Upper lobe of left lung (tissue), 6 donors: Measurements from ENCODE around the gene SLC26A9. TPM values are rescaled to one million over a fixed set of nuclear protein-coding genes. Genes with fewer than 3 reads are reported as not detected.

Source experiments
- ATAC-seq, 2 donors: fragments of 200-7000 bp; cut with Tn5 transposase; one replicate each; pipeline ENCODE4 v1.9.1; 2022; ENCODE audit warnings: mild to moderate bottlenecking in 2 of 2, moderate library complexity in 2 of 2; ENCODE audit not compliant: low FRiP score in 2 of 2
- DNase-seq, 2 donors: peaks; one replicate each; pipeline ENCODE4 v3.0.0-alpha.2; 2019 to 2020
- H3K27ac ChIP-seq, 4 donors: fragments of 200-600 bp; sonication (generic); one replicate each; pipeline ENCODE4 v1.5.1; 2016 to 2019
- H3K27me3 ChIP-seq, 4 donors: fragments of 200-600 bp; sonication (generic); one replicate each; pipeline ENCODE4 v1.5.1; 2017 to 2019
- H3K36me3 ChIP-seq, 4 donors: fragments of 200-600 bp; sonication (generic); one replicate each; pipeline ENCODE4 v1.5.1; 2016 to 2019
- H3K4me1 ChIP-seq, 4 donors: fragments of 200-600 bp; sonication (generic); one replicate each; pipeline ENCODE4 v1.5.1; 2018 to 2019
- H3K4me3 ChIP-seq, 4 donors: fragments of 200-600 bp; sonication (generic); one replicate each; pipeline ENCODE4 v1.5.1; 2017 to 2019; ENCODE audit warnings: mild to moderate bottlenecking in 2 of 4, moderate library complexity in 1 of 4
- H3K9me3 ChIP-seq, 4 donors: fragments of 200-600 bp; sonication (generic); one replicate each; pipeline ENCODE4 v1.5.1; 2018 to 2019
- CTCF ChIP-seq, 6 experiments: fragments of 450-650 bp in 4 of 6; fragments of 200-600 bp in 2 of 6; sonication (generic) in 2 of 6; IDR thresholded peaks; one replicate each; pipeline ENCODE4 v1.5.1; 2016 to 2019; ENCODE audit warnings: antibody characterized with exemption in 6 of 6
- EP300 ChIP-seq, 4 donors: sonication (generic); formaldehyde crosslinking; IDR thresholded peaks; one replicate each; pipeline ENCODE4 v1.5.1; 2017; ENCODE audit warnings: antibody characterized with exemption in 4 of 4, control low read depth in 2 of 4
- POLR2A ChIP-seq, 4 donors: fragments of 450-650 bp; IDR thresholded peaks; one replicate each; pipeline ENCODE4 v1.5.1; 2016 to 2017; ENCODE audit warnings: antibody characterized with exemption in 4 of 4, mild to moderate bottlenecking in 2 of 4
- POLR2AphosphoS5 ChIP-seq, 2 donors: sonication (generic); formaldehyde crosslinking; IDR thresholded peaks; one replicate each; pipeline ENCODE4 v1.5.1; 2017; ENCODE audit warnings: antibody characterized with exemption in 2 of 2
- WGBS, 2 donors: methylation state at CpG; one replicate each; pipeline ENCODE4 v1.1.5; 2017 to 2018; 5-methylcytosine and 5-hydroxymethylcytosine counted together
- total RNA-seq, 6 donors: library from RNA; depleted of rRNA in 4 of 6; stranded (reverse); fragments of >200 nt in 4 of 6; gene quantifications; one replicate each; pipeline versions ENCODE4 v1.1.0 to v1.2.1, GENCODE V29; 2016 to 2021
- donor health status: DM: no; HTN: no; CAD: no; lungs with moderate emphysema.
- donor health status: DM: no; HTN: yes; CAD: no; lungs with severe emphysema.

The SLC26A9 gene
- total RNA-seq, 6 donors from 2014 or later, result 10.6 to 31.9 (median 20.9) TPM

GRCh38 chr1:205947024-205947423 lies 3.8 kb upstream of the SLC26A9 start:
- Histone ChIP-seq H3K27me3 (no peaks in the 10 kb centered on the region), H3K36me3 (no peaks in the 10 kb centered on the region), H3K4me3 (no peak overlapping the region), H3K4me1 (peaks cover 0 to 27% (median 7%) of the 10 kb centered on the region in 4 donors), H3K9me3 (no peaks in the 10 kb centered on the region), H3K27ac (peak overlapping the region in 1 of 4 donors; percentile 10)
- TF ChIP-seq EP300 (IDR thresholded peaks at IDR 0.05) (no peak), POLR2A (IDR thresholded peaks at IDR 0.05) (no peak), POLR2AphosphoS5 (IDR thresholded peaks at IDR 0.05) (no peak), CTCF (IDR thresholded peaks at IDR 0.05) (no peak)
- WGBS, 2 donors, result 64 to 68% methylated on average over 2 to 4 of the region's 4 CpGs
- ATAC-seq (peak in 1 of 2 donors; percentile 63), DNase-seq (peak; percentile 59 to 82)

- no peak for ATAC-seq
- no peak for DNase-seq
- Histone ChIP-seq H3K36me3 (no peaks in the 10 kb centered on the region), H3K27me3 (no peaks in the 10 kb centered on the region), H3K9me3 (no peaks in the 10 kb centered on the region), H3K4me3 (no peak overlapping the region), H3K4me1 (peaks cover 0 to 17% (median 10%) of the 10 kb centered on the region in 4 donors), H3K27ac (no peak overlapping the region)
- TF ChIP-seq EP300 (IDR thresholded peaks at IDR 0.05) (no peak), POLR2A (IDR thresholded peaks at IDR 0.05) (no peak), POLR2AphosphoS5 (IDR thresholded peaks at IDR 0.05) (no peak), CTCF (IDR thresholded peaks at IDR 0.05) (no peak)
- 72 to 84% methylated on average over 2 to 3 of the region's 3 CpGs for WGBS, 2 donors
Observed at GRCh38 chr1:205945069-205945468, 1.8 kb upstream of the SLC26A9 start.

GRCh38 chr1:205944525-205944924 lies 1.3 kb upstream of the SLC26A9 start:
- Histone ChIP-seq H3K36me3 (no peaks in the 10 kb centered on the region), H3K9me3 (no peaks in the 10 kb centered on the region), H3K27ac (no peak overlapping the region), H3K27me3 (no peaks in the 10 kb centered on the region), H3K4me1 (peaks cover 0 to 14% (median 11%) of the 10 kb centered on the region in 4 donors), H3K4me3 (no peak overlapping the region)
- ATAC-seq, result no peak
- TF ChIP-seq POLR2A (IDR thresholded peaks at IDR 0.05), result no peak
- TF ChIP-seq EP300 (IDR thresholded peaks at IDR 0.05), result no peak
- no peak for TF ChIP-seq POLR2AphosphoS5 (IDR thresholded peaks at IDR 0.05)
- TF ChIP-seq CTCF (IDR thresholded peaks at IDR 0.05), result no peak
- 74 to 79% methylated on average over 4 of the region's 4 CpGs for WGBS, 2 donors
- DNase-seq, result no peak

- H3K9me3 ChIP-seq, result no peaks in the 10 kb centered on the region
- peaks cover 0 to 21% (median 16%) of the 10 kb centered on the region in 4 donors for H3K4me1 ChIP-seq
- H3K27me3 ChIP-seq, result no peaks in the 10 kb centered on the region
- no peak for DNase-seq
- WGBS, 2 donors, result 72 to 86% methylated on average over 12 of the region's 12 CpGs
- H3K36me3 ChIP-seq, result no peaks in the 10 kb centered on the region
- peak overlapping the region in 3 of 4 donors; percentile 6 to 35 (median 26) for H3K4me3 ChIP-seq
- peak in 1 of 2 donors; percentile 2 for ATAC-seq
- no peak for TF ChIP-seq POLR2AphosphoS5 (IDR thresholded peaks at IDR 0.05)
- TF ChIP-seq POLR2A (IDR thresholded peaks at IDR 0.05), result no peak
- peak overlapping the region in 3 of 4 donors; percentile 33 to 62 (median 55) for H3K27ac ChIP-seq
Observed at GRCh38 chr1:205942631-205943159, 561 bp downstream of the SLC26A9 start.

GRCh38 chr1:205940710-205941109 lies 2.5 kb downstream of the SLC26A9 start:
- DNase-seq (no peak), ATAC-seq (no peak)
- H3K9me3 ChIP-seq, result no peaks in the 10 kb centered on the region
- peaks cover 0 to 23% (median 11%) of the 10 kb centered on the region in 4 donors for H3K4me1 ChIP-seq
- no peaks in the 10 kb centered on the region for H3K36me3 ChIP-seq
- no peak for TF ChIP-seq POLR2A (IDR thresholded peaks at IDR 0.05)
- TF ChIP-seq EP300 (IDR thresholded peaks at IDR 0.05), result no peak
- TF ChIP-seq POLR2AphosphoS5 (IDR thresholded peaks at IDR 0.05), result no peak
- no peak for TF ChIP-seq CTCF (IDR thresholded peaks at IDR 0.05)
- H3K4me3 ChIP-seq, result peak overlapping the region in 1 of 4 donors; percentile 6
- peak overlapping the region in 1 of 4 donors; percentile 63 for H3K27ac ChIP-seq
- no peaks in the 10 kb centered on the region for H3K27me3 ChIP-seq
- 53 to 76% methylated on average over 3 to 5 of the region's 5 CpGs for WGBS, 2 donors
